Measurements from ENCODE around the gene SMYD3. TPM values are rescaled to one million over a fixed set of nuclear protein-coding genes. Genes with fewer than 3 reads are reported as not detected.
A peak's percentile ranks its signal among the peaks of the same experiment; 100 is the strongest.

Gene SMYD3
- total RNA-seq, 1 experiment from 2014 or later, result 29.6 TPM

DNA sequence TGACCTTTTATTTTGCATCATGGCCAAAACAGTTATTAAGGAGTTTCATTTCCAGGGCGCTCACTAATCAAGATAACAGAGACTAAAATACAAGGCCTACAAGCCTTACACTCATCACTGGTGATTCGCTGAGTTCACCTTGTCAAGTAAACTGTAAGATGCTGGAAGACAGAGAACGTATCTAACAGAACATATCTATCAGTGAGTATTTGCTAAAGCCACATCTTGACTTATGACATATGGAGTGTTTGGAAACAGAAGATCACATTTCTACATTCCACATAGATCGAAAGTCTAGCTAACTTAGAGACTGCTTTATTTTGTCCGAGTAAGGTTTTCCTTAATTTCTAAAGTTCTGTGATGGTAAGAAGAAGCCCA is 506.5 kb downstream of the SMYD3 start:
- Histone ChIP-seq H2AFZ (no peak overlapping the region), H3K4me3 (no peak overlapping the region), H3K4me1 (replicated peaks; ENCODE audit: insufficient read depth) (no peaks in the 10 kb centered on the region; the same call in 1 of the 2 replicates), H3K9me3 (ENCODE audit: insufficient read depth, low read depth) (no peaks in the 10 kb centered on the region), H3K9me2 (ENCODE audit: insufficient read depth) (no peaks in the 10 kb centered on the region), H3F3A (ENCODE audit: insufficient read depth, low read depth) (no peaks in the 10 kb centered on the region), H4K20me1 (ENCODE audit: insufficient read depth) (no peaks in the 10 kb centered on the region), H3K36me3 (ENCODE audit: low read depth) (no peaks in the 10 kb centered on the region), H3K27ac (no peak overlapping the region), H3K27me3 (ENCODE audit: insufficient read depth, low read depth) (no peaks in the 10 kb centered on the region), H3K4me2 (no peak overlapping the region), H3K79me2 (ENCODE audit: low read depth) (no peaks in the 10 kb centered on the region)
- no TSS peak for BruUV-seq (replicated peaks)
- ChIA-PET CTCF (no interaction called here), POLR2A (ENCODE audit: unreplicated experiment) (no interaction called here)
- intact Hi-C loops (cut with micrococcal nuclease; ENCODE audit: unreplicated experiment), result no loop called here
- TF ChIP-seq EZH2 (IDR thresholded peaks at IDR 0.05; ENCODE audit: low read depth), result no peak
- TF ChIP-seq, protein P1, sequence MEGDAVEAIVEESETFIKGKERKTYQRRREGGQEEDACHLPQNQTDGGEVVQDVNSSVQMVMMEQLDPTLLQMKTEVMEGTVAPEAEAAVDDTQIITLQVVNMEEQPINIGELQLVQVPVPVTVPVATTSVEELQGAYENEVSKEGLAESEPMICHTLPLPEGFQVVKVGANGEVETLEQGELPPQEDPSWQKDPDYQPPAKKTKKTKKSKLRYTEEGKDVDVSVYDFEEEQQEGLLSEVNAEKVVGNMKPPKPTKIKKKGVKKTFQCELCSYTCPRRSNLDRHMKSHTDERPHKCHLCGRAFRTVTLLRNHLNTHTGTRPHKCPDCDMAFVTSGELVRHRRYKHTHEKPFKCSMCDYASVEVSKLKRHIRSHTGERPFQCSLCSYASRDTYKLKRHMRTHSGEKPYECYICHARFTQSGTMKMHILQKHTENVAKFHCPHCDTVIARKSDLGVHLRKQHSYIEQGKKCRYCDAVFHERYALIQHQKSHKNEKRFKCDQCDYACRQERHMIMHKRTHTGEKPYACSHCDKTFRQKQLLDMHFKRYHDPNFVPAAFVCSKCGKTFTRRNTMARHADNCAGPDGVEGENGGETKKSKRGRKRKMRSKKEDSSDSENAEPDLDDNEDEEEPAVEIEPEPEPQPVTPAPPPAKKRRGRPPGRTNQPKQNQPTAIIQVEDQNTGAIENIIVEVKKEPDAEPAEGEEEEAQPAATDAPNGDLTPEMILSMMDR (conservative IDR thresholded peaks at IDR 0.05), result no peak
- DNase-seq, result no peak

DNA sequence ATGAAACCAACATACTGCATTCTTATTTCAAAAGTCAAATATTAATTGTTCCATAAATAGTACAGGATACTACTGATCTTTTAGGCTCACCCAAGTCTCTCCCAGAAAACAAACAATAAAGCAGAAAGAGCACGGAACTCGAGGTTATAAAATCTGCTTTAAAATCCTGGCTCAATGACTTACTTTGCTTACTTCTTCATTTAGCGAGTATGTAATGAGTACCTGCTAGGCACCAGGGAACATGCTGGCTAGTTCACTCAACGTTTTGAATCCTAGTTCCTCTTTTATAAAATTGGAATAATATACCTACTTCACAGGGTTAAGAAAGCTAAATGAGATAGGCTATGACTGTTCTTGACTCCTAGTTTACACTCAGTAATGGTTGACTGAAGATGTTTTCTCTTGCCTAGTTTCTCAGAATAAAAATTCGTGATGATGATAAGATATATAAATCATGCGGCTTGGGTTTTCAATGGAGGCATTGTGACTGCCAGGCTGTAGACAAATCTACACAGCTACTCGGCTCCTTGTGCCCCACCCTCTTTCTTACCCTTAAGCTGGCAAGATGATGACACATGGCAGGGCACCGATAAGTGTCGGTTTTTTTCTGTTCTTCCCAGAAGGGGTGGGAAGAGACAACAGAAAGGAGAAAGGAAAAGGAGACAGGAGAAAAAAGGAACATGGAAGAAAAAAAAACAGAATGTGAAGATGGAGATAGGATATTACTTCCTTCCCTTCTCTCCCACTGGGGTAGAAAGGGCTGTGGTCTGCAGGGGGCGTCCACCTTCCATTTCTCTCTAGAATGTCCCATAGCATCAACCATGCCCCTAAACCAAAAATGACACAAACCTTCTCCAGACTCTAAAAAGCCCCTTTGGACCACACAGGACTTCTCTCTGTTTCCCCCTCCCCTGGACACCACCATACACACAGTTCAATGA is 507.1 kb downstream of the SMYD3 start:
- H3K27me3 ChIP-seq (ENCODE audit: insufficient read depth, low read depth), result no peaks in the 10 kb centered on the region

DNA sequence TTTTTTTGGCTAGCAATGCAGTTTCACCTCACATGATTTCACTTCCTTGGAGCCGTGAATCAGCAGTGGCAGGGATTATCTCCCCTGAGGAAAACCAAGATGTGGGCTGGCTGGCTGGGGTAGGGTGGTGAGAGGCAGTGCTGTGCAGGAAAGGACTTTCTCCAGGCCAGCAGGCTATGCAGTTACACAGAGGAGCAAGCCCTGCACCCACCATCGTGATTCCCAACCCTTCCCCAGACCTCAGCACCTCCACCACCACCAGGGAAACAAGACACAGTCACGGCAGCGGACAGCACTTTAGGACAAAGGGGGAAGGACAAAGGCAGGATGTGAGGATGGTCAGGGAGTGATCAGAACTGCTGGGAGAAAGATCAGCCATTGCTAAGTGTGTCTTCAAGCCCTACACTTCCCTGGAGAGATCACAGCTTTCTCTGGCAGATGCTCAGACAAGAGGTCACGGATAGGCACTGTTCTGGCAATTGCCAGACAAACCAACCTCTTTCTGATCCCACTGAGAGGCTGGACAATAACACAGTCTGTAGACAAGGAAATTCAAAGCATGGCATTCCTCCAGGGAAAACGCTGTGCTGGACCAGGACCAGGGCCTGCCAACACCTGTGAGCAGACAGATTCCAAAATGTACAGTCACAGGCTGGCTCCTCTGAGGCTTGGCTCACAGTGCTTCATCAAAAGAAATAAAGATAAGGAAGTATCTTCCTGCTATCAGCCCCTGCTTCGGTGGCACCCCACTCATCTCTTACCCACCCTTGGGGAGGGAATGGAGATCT is 509.4 kb downstream of the SMYD3 start:
- H3K9me3 ChIP-seq (ENCODE audit: insufficient read depth, low read depth), result no peaks in the 10 kb centered on the region
- no peak overlapping the region for H3K4me3 ChIP-seq
- TF ChIP-seq EZH2 (IDR thresholded peaks at IDR 0.05; ENCODE audit: low read depth), result no peak
- TF ChIP-seq, protein P1 (conservative IDR thresholded peaks at IDR 0.05), result no peak
- no peaks in the 10 kb centered on the region for H3F3A ChIP-seq (ENCODE audit: insufficient read depth, low read depth)
- H4K20me1 ChIP-seq (ENCODE audit: insufficient read depth), result no peaks in the 10 kb centered on the region
- H3K27ac ChIP-seq, result no peak overlapping the region
- H3K4me1 ChIP-seq (replicated peaks; ENCODE audit: insufficient read depth), result no peaks in the 10 kb centered on the region
- no peaks in the 10 kb centered on the region for H3K79me2 ChIP-seq (ENCODE audit: low read depth)
- ChIA-PET CTCF (no interaction called here), POLR2A (ENCODE audit: unreplicated experiment) (no interaction called here)
- DNase-seq, result peak in 1 of 2 experiments; percentile 51
- intact Hi-C loops (cut with micrococcal nuclease; ENCODE audit: unreplicated experiment), result no loop called here
- H2AFZ ChIP-seq, result no peak overlapping the region
- H3K27me3 ChIP-seq (ENCODE audit: insufficient read depth, low read depth), result no peaks in the 10 kb centered on the region
- H3K36me3 ChIP-seq (ENCODE audit: low read depth), result no peaks in the 10 kb centered on the region
- no TSS peak for BruUV-seq (replicated peaks)
- H3K4me2 ChIP-seq, result no peak overlapping the region
- H3K9me2 ChIP-seq (ENCODE audit: insufficient read depth), result no peaks in the 10 kb centered on the region

More for the DNA sequence above, 507.1 kb downstream of the SMYD3 start:
- Histone ChIP-seq H3K4me2 (no peak overlapping the region), H3F3A (ENCODE audit: insufficient read depth, low read depth) (no peaks in the 10 kb centered on the region), H3K9me2 (ENCODE audit: insufficient read depth) (no peaks in the 10 kb centered on the region), H3K79me2 (ENCODE audit: low read depth) (no peaks in the 10 kb centered on the region), H3K4me3 (no peak overlapping the region), H4K20me1 (ENCODE audit: insufficient read depth) (no peaks in the 10 kb centered on the region), H3K27ac (no peak overlapping the region), H3K36me3 (ENCODE audit: low read depth) (no peaks in the 10 kb centered on the region), H2AFZ (no peak overlapping the region), H3K9me3 (ENCODE audit: insufficient read depth, low read depth) (no peaks in the 10 kb centered on the region), H3K4me1 (replicated peaks; ENCODE audit: insufficient read depth) (no peaks in the 10 kb centered on the region; the same call in 1 of the 2 replicates)
- no TSS peak for BruUV-seq (replicated peaks)
- TF ChIP-seq EZH2 (IDR thresholded peaks at IDR 0.05; ENCODE audit: low read depth), result no peak
- CTCF ChIA-PET, result no interaction called here
- intact Hi-C loops (cut with micrococcal nuclease; ENCODE audit: unreplicated experiment), result no loop called here
- POLR2A ChIA-PET (ENCODE audit: unreplicated experiment), result no interaction called here
- no peak for DNase-seq
